CD14-positive monocyte (primary cell): Measurements from ENCODE around the gene HSF2. TPM values are rescaled to one million over a fixed set of nuclear protein-coding genes. Genes with fewer than 3 reads are reported as not detected.

Experiments
- DNase-seq, 3 donors: peaks; one replicate each; pipeline ENCODE4 v3.0.0-alpha.2; 2011 to 2022
- H2AFZ ChIP-seq: 2 replicates; pipeline ENCODE4 v1.6.0; 2012; ENCODE audit warnings: mild to moderate bottlenecking, low read depth, low read length, inconsistent platforms; ENCODE audit not compliant: insufficient read depth, poor library complexity, severe bottlenecking
- H3K27ac ChIP-seq, 2 donors: 1 replicate in 1 of 2; 2 replicates in 1 of 2; pipeline ENCODE4 v1.5.1; 2012 to 2013; ENCODE audit warnings: low read length in 2 of 2, control low read depth in 1 of 2, inconsistent platforms in 1 of 2, low read depth in 1 of 2, mild to moderate bottlenecking in 1 of 2
- H3K27me3 ChIP-seq, 2 donors: one replicate each; pipeline versions ENCODE4 v1.6.0 to v1.6.1; 2011 to 2013; ENCODE audit warnings: low read length in 2 of 2; ENCODE audit not compliant: control insufficient read depth in 2 of 2, insufficient read depth in 2 of 2
- H3K36me3 ChIP-seq, 2 donors: replicated peaks in 1 of 2; 1 replicate in 1 of 2; 2 replicates in 1 of 2; pipeline versions ENCODE4 v1.5.1 to v1.6.1; 2012 to 2013; ENCODE audit warnings: low read length in 2 of 2, control low read depth in 1 of 2, inconsistent platforms in 1 of 2, mild to moderate bottlenecking in 1 of 2; ENCODE audit not compliant: insufficient read depth in 2 of 2, control insufficient read depth in 1 of 2
- H3K4me1 ChIP-seq, 2 donors: 1 replicate in 1 of 2; 2 replicates in 1 of 2; pipeline versions ENCODE4 v1.5.1 to v1.6.1; 2012 to 2013; ENCODE audit warnings: low read length in 2 of 2, control low read depth in 1 of 2, inconsistent platforms in 1 of 2, mild to moderate bottlenecking in 1 of 2, moderate library complexity in 1 of 2; ENCODE audit not compliant: insufficient read depth in 2 of 2, control insufficient read depth in 1 of 2
- H3K4me2 ChIP-seq: replicated peaks from 2 replicates; pipeline ENCODE3; 2012; ENCODE audit warnings: low read length, moderate library complexity, mild to moderate bottlenecking; ENCODE audit not compliant: poor library complexity, severe bottlenecking; ENCODE audit errors: extremely low read depth
- H3K4me3 ChIP-seq, 3 experiments: fragments of 200-600 bp in 1 of 3; sonication (generic) in 1 of 3; replicated peaks in 1 of 3; 1 replicate in 2 of 3; 2 replicates in 1 of 3; pipeline ENCODE4 v1.5.1; 2011 to 2013; ENCODE audit warnings: low read length in 3 of 3, mild to moderate bottlenecking in 3 of 3, control low read depth in 2 of 3, low read depth in 2 of 3, inconsistent platforms in 1 of 3, moderate library complexity in 1 of 3
- H3K79me2 ChIP-seq: 2 replicates; pipeline ENCODE4 v1.6.0; 2012; ENCODE audit warnings: mild to moderate bottlenecking, control low read depth, inconsistent platforms, low read length, moderate library complexity; ENCODE audit not compliant: insufficient read depth
- H3K9ac ChIP-seq: 2 replicates; pipeline ENCODE4 v1.6.0; 2017; ENCODE audit warnings: low read length, mild to moderate bottlenecking; ENCODE audit not compliant: insufficient read depth, poor library complexity, severe bottlenecking
- H3K9me3 ChIP-seq, 2 donors: replicated peaks in 1 of 2; 1 replicate in 1 of 2; 2 replicates in 1 of 2; pipeline versions ENCODE4 v1.5.1 to v1.6.1; 2012 to 2013; ENCODE audit warnings: low read length in 2 of 2, control low read depth in 1 of 2; ENCODE audit not compliant: control insufficient read depth in 1 of 2, insufficient read depth in 1 of 2
- H4K20me1 ChIP-seq: 2 replicates; pipeline ENCODE4 v1.6.0; 2012; ENCODE audit warnings: mild to moderate bottlenecking, low read length, control low read depth, moderate library complexity; ENCODE audit not compliant: insufficient read depth
- H3K27ac Mint-ChIP-seq, 7 donors: one replicate each; pipeline ENCODE4 v1.8.0; 2020; ENCODE audit warnings: mild to moderate bottlenecking in 7 of 7, mixed read lengths in 7 of 7, moderate library complexity in 6 of 7, inconsistent platforms in 2 of 7
- H3K27me3 Mint-ChIP-seq, 3 donors: one replicate each; pipeline ENCODE4 v1.8.0; 2021 to 2022; ENCODE audit warnings: low read depth in 3 of 3, mild to moderate bottlenecking in 3 of 3, mixed read lengths in 3 of 3, moderate library complexity in 3 of 3, inconsistent platforms in 1 of 3
- H3K36me3 Mint-ChIP-seq, 2 donors: one replicate each; pipeline ENCODE4 v1.8.0; 2020; ENCODE audit warnings: mixed read lengths in 2 of 2, inconsistent platforms in 1 of 2, mild to moderate bottlenecking in 1 of 2
- H3K4me1 Mint-ChIP-seq: one replicate; pipeline ENCODE4 v1.8.0; 2020; ENCODE audit warnings: mild to moderate bottlenecking, mixed read lengths
- H3K4me3 Mint-ChIP-seq, 2 donors: one replicate each; pipeline ENCODE4 v1.8.0; 2020; ENCODE audit warnings: mild to moderate bottlenecking in 2 of 2, mixed read lengths in 2 of 2, moderate library complexity in 1 of 2
- H3K9me3 Mint-ChIP-seq, 7 donors: one replicate each; pipeline ENCODE4 v1.8.0; 2020 to 2022; ENCODE audit warnings: mixed read lengths in 7 of 7, mild to moderate bottlenecking in 6 of 7, moderate library complexity in 6 of 7, inconsistent platforms in 2 of 7
- WGBS: methylation state at CpG from one replicate; pipeline ENCODE4 v1.1.5; 2013; ENCODE audit warnings: missing lambda C conversion rate; ENCODE audit not compliant: insufficient coverage; 5-methylcytosine and 5-hydroxymethylcytosine counted together
- intact Hi-C, 2 donors: fragments of 100-400 bp; cut with micrococcal nuclease; formaldehyde crosslinking; loops; one replicate each; pipeline versions ENCODE4 v1.15.0 to v1.15.1; 2023
- polyA plus RNA-seq, 3 donors: library from polyadenylated mRNA; depleted of rRNA in 1 of 3; unstranded in 2 of 3; stranded (reverse) in 1 of 3; fragments of 300-500 nt in 2 of 3; fragments of >200 nt in 1 of 3; fragmentation: Illumina TruSeq in 2 of 3; gene quantifications; 1 replicate in 2 of 3; 2 replicates in 1 of 3; pipeline ENCODE4 v1.2.3, GENCODE V29; 2012 to 2021
- TF ChIP-seq, protein P1 (sequence below): fragments of 200-600 bp; IDR thresholded peaks from one replicate; pipeline ENCODE4 v1.8.0; 2022; ENCODE audit warnings: antibody characterized with exemption, mild to moderate bottlenecking

HSF2 gene
- polyA plus RNA-seq, 3 donors, result 2.3 to 8.8 (median 2.6) TPM

DNA sequence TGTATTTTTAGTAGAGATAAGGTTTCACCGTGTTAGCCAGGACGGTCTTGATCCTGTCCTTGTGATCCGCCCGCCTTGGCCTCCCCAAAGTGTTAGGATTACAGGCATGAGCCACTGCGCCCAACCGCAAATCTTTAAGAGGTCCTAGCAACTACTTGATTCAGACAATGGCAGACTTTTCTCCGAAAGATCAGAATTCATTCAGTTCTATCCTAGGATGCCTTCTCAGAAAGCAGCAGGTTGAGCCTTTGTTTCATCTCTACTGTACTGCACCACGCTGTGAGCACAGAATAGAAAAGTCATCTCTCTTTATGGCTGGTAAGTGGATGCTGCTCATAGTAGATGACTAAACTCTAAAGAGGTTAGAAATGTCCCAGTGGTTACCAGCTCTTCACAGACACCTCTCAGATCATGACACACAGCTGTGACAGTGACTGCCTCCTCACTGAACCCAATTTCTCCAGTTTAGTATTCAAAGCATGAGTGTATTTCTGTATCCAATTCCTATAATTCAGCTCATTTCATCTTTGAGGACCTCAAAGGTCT, 6.0 kb upstream of the HSF2 start:
- H3K27ac Mint-ChIP-seq, result no peak overlapping the region
- no peaks in the 10 kb centered on the region for H3K36me3 Mint-ChIP-seq
- Histone ChIP-seq H3K4me2 (no peak overlapping the region), H3K27me3 (peaks cover 2% of the 10 kb centered on the region in 2 donors), H3K4me1 (no peaks in the 10 kb centered on the region), H3K79me2 (no peaks in the 10 kb centered on the region), H2AFZ (no peak overlapping the region), H4K20me1 (no peaks in the 10 kb centered on the region), H3K36me3 (no peaks in the 10 kb centered on the region), H3K27ac (no peak overlapping the region), H3K9ac (no peak overlapping the region), H3K4me3 (no peak overlapping the region), H3K9me3 (no peaks in the 10 kb centered on the region)
- no peak for DNase-seq
- peaks cover 0 to 2% (median 0%) of the 10 kb centered on the region in 7 donors for H3K9me3 Mint-ChIP-seq
- intact Hi-C loops, result loop anchor here in 1 of 2 donors (10.0 kb wide), 1 partner anchor 1059 kb away; the partner anchor contains the start of gene TBC1D32
- 92% methylated on average over 7 of the region's 8 CpGs for WGBS
- TF ChIP-seq, protein P1, sequence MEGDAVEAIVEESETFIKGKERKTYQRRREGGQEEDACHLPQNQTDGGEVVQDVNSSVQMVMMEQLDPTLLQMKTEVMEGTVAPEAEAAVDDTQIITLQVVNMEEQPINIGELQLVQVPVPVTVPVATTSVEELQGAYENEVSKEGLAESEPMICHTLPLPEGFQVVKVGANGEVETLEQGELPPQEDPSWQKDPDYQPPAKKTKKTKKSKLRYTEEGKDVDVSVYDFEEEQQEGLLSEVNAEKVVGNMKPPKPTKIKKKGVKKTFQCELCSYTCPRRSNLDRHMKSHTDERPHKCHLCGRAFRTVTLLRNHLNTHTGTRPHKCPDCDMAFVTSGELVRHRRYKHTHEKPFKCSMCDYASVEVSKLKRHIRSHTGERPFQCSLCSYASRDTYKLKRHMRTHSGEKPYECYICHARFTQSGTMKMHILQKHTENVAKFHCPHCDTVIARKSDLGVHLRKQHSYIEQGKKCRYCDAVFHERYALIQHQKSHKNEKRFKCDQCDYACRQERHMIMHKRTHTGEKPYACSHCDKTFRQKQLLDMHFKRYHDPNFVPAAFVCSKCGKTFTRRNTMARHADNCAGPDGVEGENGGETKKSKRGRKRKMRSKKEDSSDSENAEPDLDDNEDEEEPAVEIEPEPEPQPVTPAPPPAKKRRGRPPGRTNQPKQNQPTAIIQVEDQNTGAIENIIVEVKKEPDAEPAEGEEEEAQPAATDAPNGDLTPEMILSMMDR, result no peak
- H3K4me1 Mint-ChIP-seq, result no peaks in the 10 kb centered on the region
- peaks cover 1 to 4% (median 3%) of the 10 kb centered on the region in 3 donors for H3K27me3 Mint-ChIP-seq
- no peak overlapping the region for H3K4me3 Mint-ChIP-seq

DNA sequence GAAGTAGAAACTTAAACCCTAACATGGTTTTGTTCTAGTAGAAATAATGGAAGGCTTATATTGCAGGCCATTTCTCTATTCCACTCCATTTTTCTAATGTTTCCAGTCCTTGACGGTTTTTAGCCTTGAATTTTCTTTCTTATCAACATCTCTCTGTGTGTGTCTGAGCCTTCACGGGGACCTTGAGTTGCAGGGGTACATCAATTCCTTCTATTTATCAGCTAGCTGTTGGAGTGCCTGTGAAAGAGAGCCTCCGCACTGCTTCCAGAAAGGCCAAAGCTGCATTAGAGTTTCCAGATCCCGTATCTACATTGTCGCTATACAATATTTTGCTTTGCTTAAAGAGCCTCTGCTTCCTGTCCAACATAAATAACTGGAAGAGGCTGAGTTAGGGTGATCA, 5.4 kb upstream of the HSF2 start:
- 80% methylated on average over 1 of the region's 5 CpGs for WGBS
- Histone ChIP-seq H3K4me1 (peaks cover 0 to 2% of the 10 kb centered on the region in 2 donors), H3K9me3 (no peaks in the 10 kb centered on the region), H3K79me2 (no peaks in the 10 kb centered on the region), H3K4me2 (no peak overlapping the region), H3K36me3 (no peaks in the 10 kb centered on the region), H3K4me3 (no peak overlapping the region), H3K9ac (no peak overlapping the region), H2AFZ (no peak overlapping the region), H3K27ac (no peak overlapping the region), H3K27me3 (peaks cover 2% of the 10 kb centered on the region in 2 donors), H4K20me1 (no peaks in the 10 kb centered on the region)
- peaks cover under 1% of the 10 kb centered on the region for H3K4me1 Mint-ChIP-seq
- H3K4me3 Mint-ChIP-seq, result no peak overlapping the region
- no peak for DNase-seq
- peaks cover 1 to 4% (median 3%) of the 10 kb centered on the region in 3 donors for H3K27me3 Mint-ChIP-seq
- H3K27ac Mint-ChIP-seq, result no peak overlapping the region
- H3K9me3 Mint-ChIP-seq, result peaks cover 0 to 2% (median 0%) of the 10 kb centered on the region in 7 donors
- intact Hi-C loops, result loop anchor here in 1 of 2 donors (10.0 kb wide), 1 partner anchor 1059 kb away; the partner anchor contains the start of gene TBC1D32
- TF ChIP-seq, protein P1, result no peak
- H3K36me3 Mint-ChIP-seq, result no peaks in the 10 kb centered on the region
